Measurements from ENCODE around the gene SPARCL1. TPM values are rescaled to one million over a fixed set of nuclear protein-coding genes. Genes with fewer than 3 reads are reported as not detected.

SPARCL1 gene
- total RNA-seq, 2 donors from 2014 or later = 18.4 to 84.0 TPM

DNA sequence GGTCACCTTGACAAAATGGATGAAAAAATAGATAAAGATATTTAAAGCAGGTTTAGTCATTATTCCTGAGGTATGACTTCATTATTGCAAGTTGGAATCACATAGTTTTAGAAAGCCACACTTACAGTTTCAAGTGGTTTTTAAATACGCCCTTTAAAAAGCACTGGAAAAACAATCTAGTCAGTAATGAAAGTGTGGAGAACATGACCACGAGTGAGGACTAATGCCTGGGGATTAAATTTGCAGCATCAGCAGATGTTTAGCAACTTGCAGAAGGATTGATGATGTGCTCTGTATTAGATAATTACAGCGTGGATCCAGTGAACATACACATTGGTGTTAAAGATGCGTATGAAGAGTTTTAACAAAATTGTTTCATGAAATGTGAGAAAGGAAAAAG is 5.9 kb downstream of the SPARCL1 start:
- intact Hi-C loops (cut with DNase I) = no loop called here
- no peaks in the 10 kb centered on the region for H3K27me3 ChIP-seq
- H3K36me3 ChIP-seq = no peaks in the 10 kb centered on the region
- TF ChIP-seq, protein P1, sequence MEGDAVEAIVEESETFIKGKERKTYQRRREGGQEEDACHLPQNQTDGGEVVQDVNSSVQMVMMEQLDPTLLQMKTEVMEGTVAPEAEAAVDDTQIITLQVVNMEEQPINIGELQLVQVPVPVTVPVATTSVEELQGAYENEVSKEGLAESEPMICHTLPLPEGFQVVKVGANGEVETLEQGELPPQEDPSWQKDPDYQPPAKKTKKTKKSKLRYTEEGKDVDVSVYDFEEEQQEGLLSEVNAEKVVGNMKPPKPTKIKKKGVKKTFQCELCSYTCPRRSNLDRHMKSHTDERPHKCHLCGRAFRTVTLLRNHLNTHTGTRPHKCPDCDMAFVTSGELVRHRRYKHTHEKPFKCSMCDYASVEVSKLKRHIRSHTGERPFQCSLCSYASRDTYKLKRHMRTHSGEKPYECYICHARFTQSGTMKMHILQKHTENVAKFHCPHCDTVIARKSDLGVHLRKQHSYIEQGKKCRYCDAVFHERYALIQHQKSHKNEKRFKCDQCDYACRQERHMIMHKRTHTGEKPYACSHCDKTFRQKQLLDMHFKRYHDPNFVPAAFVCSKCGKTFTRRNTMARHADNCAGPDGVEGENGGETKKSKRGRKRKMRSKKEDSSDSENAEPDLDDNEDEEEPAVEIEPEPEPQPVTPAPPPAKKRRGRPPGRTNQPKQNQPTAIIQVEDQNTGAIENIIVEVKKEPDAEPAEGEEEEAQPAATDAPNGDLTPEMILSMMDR (IDR thresholded peaks at IDR 0.05) = no peak
- DNase-seq = no peak
- H3K4me3 ChIP-seq = no peak overlapping the region
- no peaks in the 10 kb centered on the region for H3K9me3 ChIP-seq
- H3K9ac ChIP-seq (ENCODE audit: low read depth in 2 of 2, low read length in 2 of 2) = no peak overlapping the region
- no peaks in the 10 kb centered on the region for H3K4me1 ChIP-seq
- peak overlapping the region; percentile 16 for H3K27ac ChIP-seq

DNA sequence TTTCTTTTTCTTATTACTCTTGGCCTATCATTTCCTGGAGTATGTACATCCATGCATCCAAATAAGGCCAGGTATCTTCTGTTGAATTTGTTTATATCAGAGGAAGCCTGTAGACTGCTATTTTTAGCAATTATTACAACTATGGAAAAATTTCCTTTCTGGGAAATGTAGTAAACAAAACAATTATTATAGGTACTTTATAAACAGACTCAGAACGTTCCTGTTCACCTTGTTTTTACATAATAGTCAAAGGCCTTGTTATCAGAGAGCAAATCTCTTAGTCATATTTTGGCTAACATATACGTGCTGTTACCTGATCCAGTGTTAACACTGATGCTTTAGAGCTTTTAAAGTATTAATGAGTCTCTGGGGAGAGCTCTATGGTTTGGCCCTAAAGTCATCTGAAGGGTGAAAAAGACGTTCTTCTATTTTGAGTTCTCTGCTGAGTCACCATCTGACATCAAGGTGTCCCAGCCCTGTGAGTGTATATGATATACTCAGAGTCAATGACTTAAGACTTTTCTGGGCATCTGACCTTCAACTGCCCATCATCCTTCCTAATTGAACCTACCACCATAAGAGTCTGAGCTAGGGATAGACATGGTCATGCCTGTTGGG is 7.3 kb downstream of the SPARCL1 start:
- intact Hi-C loops (cut with DNase I) = no loop called here
- H3K9ac ChIP-seq (ENCODE audit: low read depth in 2 of 2, low read length in 2 of 2) = no peak overlapping the region
- no peaks in the 10 kb centered on the region for H3K4me1 ChIP-seq
- DNase-seq = no peak
- H3K27ac ChIP-seq = peak overlapping the region; percentile 65
- no peak overlapping the region for H3K4me3 ChIP-seq
- no peaks in the 10 kb centered on the region for H3K27me3 ChIP-seq
- TF ChIP-seq, protein P1 (IDR thresholded peaks at IDR 0.05) = no peak
- H3K9me3 ChIP-seq = no peaks in the 10 kb centered on the region
- no peaks in the 10 kb centered on the region for H3K36me3 ChIP-seq

DNA sequence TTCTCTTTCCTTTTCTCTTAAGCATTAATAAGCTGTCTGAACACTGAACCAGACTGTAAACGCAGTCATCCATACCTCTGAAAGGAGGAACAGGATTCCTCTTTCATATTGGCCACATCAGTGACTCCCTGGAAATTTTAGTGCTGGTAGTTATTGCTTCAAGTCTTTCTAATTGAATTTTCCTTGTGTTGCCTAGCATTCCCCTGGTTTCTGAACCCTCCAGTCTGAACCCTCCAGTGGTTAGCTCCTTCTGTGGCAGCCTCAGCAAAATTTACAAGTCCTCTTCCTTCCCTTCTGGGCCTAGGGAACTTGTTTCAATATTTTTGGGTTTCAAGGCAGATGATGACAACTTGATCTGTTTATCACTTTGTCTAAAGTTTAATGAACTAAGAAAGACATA is 7.9 kb downstream of the SPARCL1 start:
- intact Hi-C loops (cut with DNase I) = no loop called here
- Histone ChIP-seq H3K4me1 (no peaks in the 10 kb centered on the region), H3K27me3 (no peaks in the 10 kb centered on the region), H3K9ac (ENCODE audit: low read depth in 2 of 2, low read length in 2 of 2) (no peak overlapping the region), H3K36me3 (no peaks in the 10 kb centered on the region), H3K4me3 (no peak overlapping the region), H3K27ac (peak overlapping the region; percentile 65), H3K9me3 (no peaks in the 10 kb centered on the region)
- no peak for DNase-seq
- TF ChIP-seq, protein P1 (IDR thresholded peaks at IDR 0.05) = no peak

DNA sequence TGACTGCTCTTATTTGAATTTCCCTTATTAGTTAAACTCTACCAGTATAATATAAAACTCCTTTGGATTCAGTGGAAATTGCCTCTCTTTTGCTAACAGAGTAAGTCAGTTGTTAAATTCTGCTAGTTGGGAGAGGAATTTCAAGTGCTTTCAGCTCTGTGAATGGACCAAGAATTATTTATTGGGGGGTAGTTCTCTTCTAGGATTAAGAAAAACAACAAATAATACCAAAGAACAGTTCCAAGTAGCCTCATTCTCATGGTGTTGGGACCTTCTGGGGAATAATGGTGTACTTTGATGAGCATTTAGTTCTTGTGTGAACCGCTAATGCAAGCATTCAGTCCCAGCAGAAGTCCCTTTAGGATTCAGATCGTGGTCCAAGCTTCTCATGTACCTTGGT is 11.6 kb downstream of the SPARCL1 start:
- intact Hi-C loops (cut with DNase I) = loop anchor here (2.0 kb wide), 1 partner anchor 15 kb away; no protein-coding TSS in a partner anchor
- Histone ChIP-seq H3K4me3 (no peak overlapping the region), H3K9me3 (no peaks in the 10 kb centered on the region), H3K27ac (peak overlapping the region; percentile 22), H3K27me3 (no peaks in the 10 kb centered on the region), H3K9ac (ENCODE audit: low read depth in 2 of 2, low read length in 2 of 2) (no peak overlapping the region), H3K36me3 (no peaks in the 10 kb centered on the region), H3K4me1 (no peaks in the 10 kb centered on the region)
- no peak for DNase-seq
- TF ChIP-seq, protein P1 (IDR thresholded peaks at IDR 0.05) = no peak

DNA sequence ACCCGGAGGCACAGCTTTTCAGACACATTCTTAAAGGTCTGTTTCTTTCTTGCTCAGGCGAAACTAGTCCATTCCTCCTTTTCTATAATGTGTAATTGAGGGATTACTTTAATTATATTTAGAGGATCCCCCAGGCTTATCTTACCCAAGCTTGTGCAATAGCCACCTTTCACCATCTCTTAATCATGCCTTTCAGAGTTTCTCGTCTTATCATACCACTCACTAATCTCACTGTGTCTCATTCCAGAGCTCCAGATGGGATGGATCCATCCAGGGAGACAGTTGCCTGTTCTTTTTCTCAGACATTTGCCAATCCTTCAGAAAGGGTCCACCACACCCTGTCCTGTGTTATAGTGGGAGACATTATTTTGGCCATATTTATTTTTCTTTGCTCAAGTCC is 12.5 kb downstream of the SPARCL1 start:
- Histone ChIP-seq H3K27ac (no peak overlapping the region), H3K4me1 (no peaks in the 10 kb centered on the region), H3K4me3 (no peak overlapping the region), H3K36me3 (no peaks in the 10 kb centered on the region), H3K9ac (ENCODE audit: low read depth in 2 of 2, low read length in 2 of 2) (no peak overlapping the region), H3K9me3 (no peaks in the 10 kb centered on the region), H3K27me3 (no peaks in the 10 kb centered on the region)
- intact Hi-C loops (cut with DNase I) = loop anchor here (2.0 kb wide), 1 partner anchor 14 kb away; no protein-coding TSS in a partner anchor
- no peak for DNase-seq
- TF ChIP-seq, protein P1 (IDR thresholded peaks at IDR 0.05) = no peak

All from colonic mucosa (tissue), 4 donors.